ENCODE results near the gene ATP8A2. TPM values are rescaled to one million over a fixed set of nuclear protein-coding genes. Genes with fewer than 3 reads are reported as not detected.

The ATP8A2 gene
- total and polyA plus RNA-seq, 10 of the 15 experiments (the other 5 are each of a cell fraction or from before 2014, with no cell fraction given) = 0.01 to 0.04 (median 0.04) TPM; not detected in 7

DNA sequence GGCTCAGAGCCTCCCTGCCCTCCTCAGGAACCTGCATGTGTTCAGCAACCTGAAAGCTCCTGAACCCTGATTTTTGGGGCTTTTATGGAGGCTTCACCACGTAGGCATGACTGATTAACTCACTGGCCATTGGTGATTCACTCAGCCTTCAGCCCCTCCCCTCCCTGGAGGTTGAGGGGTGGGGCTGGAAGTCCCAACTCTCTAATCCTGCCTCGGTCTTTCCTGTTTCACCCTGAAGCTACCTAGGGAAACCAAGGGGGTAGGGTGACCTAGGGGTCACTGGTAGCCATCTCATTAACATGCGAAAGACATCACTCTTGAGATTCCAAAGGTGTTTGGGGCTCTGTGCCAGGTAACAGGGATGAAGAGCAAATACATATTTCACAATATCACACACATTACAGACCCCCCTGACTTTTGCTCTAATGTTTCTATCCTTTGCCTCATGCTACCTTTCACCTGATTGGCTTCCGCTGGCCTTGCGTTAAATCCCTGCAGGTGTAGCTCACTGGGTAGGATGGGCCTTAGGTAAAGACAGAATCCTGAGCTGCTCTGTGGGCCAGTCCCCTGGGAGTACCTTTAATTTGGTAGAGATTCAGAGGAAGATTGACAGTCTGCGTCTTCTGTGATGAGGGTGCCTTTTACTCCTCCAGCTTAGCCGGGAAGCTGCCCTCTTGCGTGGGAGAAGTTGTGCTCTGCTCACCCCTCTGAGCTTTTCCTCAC lies 260.6 kb downstream of the ATP8A2 start:
- ChIA-PET CTCF (no interaction called here), POLR2A (no interaction called here), SMC1A (ENCODE audit: uncharacterized antibody, unreplicated experiment) (no interaction called here), RAD21 (ENCODE audit: unreplicated experiment) (no interaction called here)
- no peaks in the 10 kb centered on the region for H3K9me3 ChIP-seq (replicated peaks; ENCODE audit: control insufficient read depth, insufficient read depth, low read length)
- no peak overlapping the region for H3K4me2 ChIP-seq (ENCODE audit: control insufficient read depth, insufficient read depth)
- no peak overlapping the region for H2AFZ ChIP-seq (ENCODE audit: control insufficient read depth, low read depth, low read length)
- intact Hi-C loops (cut with micrococcal nuclease; ENCODE audit: unreplicated experiment) (no loop called here), in situ Hi-C loops (cut with MboI) (no loop called here)
- no peaks in the 10 kb centered on the region for H3K79me2 ChIP-seq (ENCODE audit: control insufficient read depth, insufficient read depth, low read length)
- TF ChIP-seq TCF3 (IDR thresholded peaks at IDR 0.05; ENCODE audit: borderline replicate concordance, insufficient read depth, low read depth, low read length) (no peak), STAT1 (conservative IDR thresholded peaks at IDR 0.05) (no peak), TBL1XR1 (IDR thresholded peaks at IDR 0.05; ENCODE audit: low read depth, low read length) (no peak), BHLHE40 (IDR thresholded peaks at IDR 0.05; ENCODE audit: borderline replicate concordance in 1 of 2, low read depth in 2 of 2, low read length in 1 of 2) (no peak), RCOR1 (conservative IDR thresholded peaks at IDR 0.05; ENCODE audit: low read depth, low read length) (no peak), PAX8 (IDR thresholded peaks at IDR 0.05) (no peak)
- TF ChIP-seq, protein P1, sequence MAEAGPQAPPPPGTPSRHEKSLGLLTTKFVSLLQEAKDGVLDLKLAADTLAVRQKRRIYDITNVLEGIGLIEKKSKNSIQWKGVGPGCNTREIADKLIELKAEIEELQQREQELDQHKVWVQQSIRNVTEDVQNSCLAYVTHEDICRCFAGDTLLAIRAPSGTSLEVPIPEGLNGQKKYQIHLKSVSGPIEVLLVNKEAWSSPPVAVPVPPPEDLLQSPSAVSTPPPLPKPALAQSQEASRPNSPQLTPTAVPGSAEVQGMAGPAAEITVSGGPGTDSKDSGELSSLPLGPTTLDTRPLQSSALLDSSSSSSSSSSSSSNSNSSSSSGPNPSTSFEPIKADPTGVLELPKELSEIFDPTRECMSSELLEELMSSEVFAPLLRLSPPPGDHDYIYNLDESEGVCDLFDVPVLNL (IDR thresholded peaks at IDR 0.05; ENCODE audit: low read depth, low read length) = no peak
- H3K27me3 ChIP-seq (replicated peaks in 1 of 2; ENCODE audit: control insufficient read depth in 2 of 2, insufficient read depth in 2 of 2, low read length in 1 of 2) = no peaks in the 10 kb centered on the region
- 58% methylated on average over 8 of the region's 8 CpGs for WGBS (ENCODE audit: insufficient coverage, insufficient replicate concordance, low lambda C conversion rate, missing lambda C conversion rate)
- no peaks in the 10 kb centered on the region for H4K20me1 ChIP-seq (ENCODE audit: control insufficient read depth, insufficient read depth)
- no peaks in the 10 kb centered on the region for H3K4me1 ChIP-seq (ENCODE audit: control insufficient read depth, insufficient read depth, low read length)
- ATAC-seq (no peak), FAIRE-seq (no peak), DNase-seq (ENCODE audit: low read depth, low spot score) (no peak)
- no peak overlapping the region for H3K27ac ChIP-seq (ENCODE audit: control insufficient read depth, insufficient read depth)
- no peaks in the 10 kb centered on the region for H3K36me3 ChIP-seq (ENCODE audit: control insufficient read depth in 2 of 2, insufficient read depth in 2 of 2, low read length in 1 of 2)
- H3K9ac ChIP-seq (ENCODE audit: control insufficient read depth, insufficient read depth, low read length) = no peak overlapping the region
- no peak overlapping the region for H3K4me3 ChIP-seq
- BruUV-seq (replicated peaks) = no TSS peak

Measured in GM12878 (cell line).